ENCODE data around the gene SHISA2. TPM values are rescaled to one million over a fixed set of nuclear protein-coding genes. Genes with fewer than 3 reads are reported as not detected.

Gene SHISA2
- total RNA-seq, 1 donor from 2014 or later = 159 TPM

DNA sequence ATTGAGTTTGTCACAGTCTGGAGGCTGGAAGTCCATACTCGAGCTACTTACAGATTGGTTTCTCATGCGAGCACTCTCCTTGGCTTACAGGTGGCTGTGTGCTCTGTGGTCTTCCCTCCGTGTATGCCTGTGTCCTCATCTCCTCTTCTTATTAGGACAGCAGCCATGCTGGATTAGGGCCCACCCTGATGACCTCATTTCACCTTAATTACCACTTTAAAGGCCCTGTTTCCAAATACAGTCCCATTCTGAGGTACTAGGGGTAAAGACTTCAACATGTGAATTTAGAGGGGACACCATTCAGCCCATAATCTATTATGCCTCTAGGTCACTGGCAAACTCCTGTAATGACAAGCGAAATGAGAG is 40.6 kb downstream of the SHISA2 start:
- TF ChIP-seq CTCF (conservative IDR thresholded peaks at IDR 0.05; ENCODE audit: low read depth, low read length) = no peak
- no peak for DNase-seq (ENCODE audit: low read depth)
- H3K4me3 ChIP-seq (ENCODE audit: low read depth, low read length) = no peak overlapping the region

GRCh38 chr13:26010487-26011207 is 41.2 kb downstream of the SHISA2 start:
- TF ChIP-seq CTCF (conservative IDR thresholded peaks at IDR 0.05; ENCODE audit: low read depth, low read length) = no peak
- DNase-seq (ENCODE audit: low read depth) = no peak
- H3K4me3 ChIP-seq (ENCODE audit: low read depth, low read length) = no peak overlapping the region

- no peak for TF ChIP-seq CTCF (conservative IDR thresholded peaks at IDR 0.05; ENCODE audit: low read depth, low read length)
- DNase-seq (ENCODE audit: low read depth) = no peak
- H3K4me3 ChIP-seq (ENCODE audit: low read depth, low read length) = no peak overlapping the region
These were observed 44.3 kb downstream of the SHISA2 start for GRCh38 chr13:26007261-26008125.

Other genes with a start within 250 kb of the SHISA2 start
- 19.7 and 24.1 TPM in 2 replicates for gene RNF6, start 170.3 kb upstream of the SHISA2 start, total RNA-seq
- 15.3 and 16.9 TPM in 2 replicates for gene CDK8, start 202.1 kb upstream of the SHISA2 start, total RNA-seq

Data from epithelial cell of proximal tubule (primary cell).